HEK293 (cell line): Measurements from ENCODE around the gene ANGPTL2.
A peak's percentile ranks its signal among the peaks of the same experiment; 100 is the strongest.
"Not testable (repeated sequence)": the region's sequence is repeated elsewhere in the genome, so short reads cannot be mapped to it uniquely, and the experiment has no call there.

Source experiments
- CTCF ChIA-PET: fragments of 350-600 bp; formaldehyde crosslinking; extraction: SDS; loops from one replicate; lab custom pipeline; 2021; ENCODE audit warnings: antibody characterized with exemption; lab: Yijun Ruan, JAX
- POLR2A ChIA-PET: fragments of 300-600 bp; formaldehyde crosslinking; extraction: SDS; loops from one replicate; lab custom pipeline; 2020; ENCODE audit warnings: antibody characterized with exemption, inconsistent platforms; lab: Yijun Ruan, JAX
- H3K27ac ChIP-seq: fragments of 200-500 bp; sonication (Bioruptor generic); 2 replicates; pipeline ENCODE4 v1.5.1; 2014; ENCODE audit warnings: low read depth, low read length, control low read depth, inconsistent platforms; ENCODE audit errors: extremely low read depth
- H3K36me3 ChIP-seq, 2 experiments: fragments of 200-500 bp in 1 of 2; sonication (Bioruptor generic) in 1 of 2; 1 replicate in 1 of 2; 2 replicates in 1 of 2; pipeline ENCODE4 v1.5.1; 2014 to 2017; ENCODE audit warnings: inconsistent platforms in 2 of 2, low read length in 2 of 2; ENCODE audit not compliant: control insufficient read depth in 2 of 2, insufficient read depth in 1 of 2
- H3K4me1 ChIP-seq: fragments of 200-500 bp; sonication (Bioruptor generic); 2 replicates; pipeline ENCODE4 v1.5.1; 2014; ENCODE audit warnings: mild to moderate bottlenecking, low read length, inconsistent platforms; ENCODE audit not compliant: control insufficient read depth, insufficient read depth
- H3K4me3 ChIP-seq: 2 replicates; pipeline ENCODE4 v1.5.1; 2011; ENCODE audit warnings: low read depth, mild to moderate bottlenecking, control low read depth, low read length, moderate library complexity
- H3K9me3 ChIP-seq: fragments of 200-500 bp; sonication (Bioruptor generic); 2 replicates; pipeline ENCODE4 v1.5.1; 2014; ENCODE audit warnings: low read depth, low read length, inconsistent platforms; ENCODE audit not compliant: control insufficient read depth, insufficient read depth
- KLF7 ChIP-seq: fragments of 450-650 bp; formaldehyde crosslinking; IDR thresholded peaks from 2 replicates; pipeline ENCODE4 v1.5.1; 2016; ENCODE audit warnings: missing biosample characterization, missing genetic modification characterization, borderline replicate concordance
- REPIN1 ChIP-seq: fragments of 450-650 bp; formaldehyde crosslinking; IDR thresholded peaks from 2 replicates; pipeline ENCODE4 v1.5.1; 2017; ENCODE audit warnings: missing biosample characterization, missing genetic modification characterization, low read depth
- SALL2 ChIP-seq: fragments of 450-650 bp; formaldehyde crosslinking; IDR thresholded peaks from 2 replicates; pipeline ENCODE4 v1.5.0; 2017; ENCODE audit warnings: missing biosample characterization, mild to moderate bottlenecking, missing genetic modification characterization, borderline replicate concordance
- SP7 ChIP-seq: fragments of 450-650 bp; formaldehyde crosslinking; IDR thresholded peaks from 2 replicates; pipeline ENCODE4 v1.5.1; 2016; ENCODE audit warnings: missing biosample characterization, missing genetic modification characterization
- TCF7L2 ChIP-seq: IDR thresholded peaks from 2 replicates; pipeline ENCODE4 v1.6.1; 2011; ENCODE audit warnings: low read depth, mild to moderate bottlenecking, inconsistent platforms, low read length, moderate library complexity, borderline replicate concordance
- YY2 ChIP-seq: fragments of 450-650 bp; formaldehyde crosslinking; IDR thresholded peaks from 2 replicates; pipeline ENCODE4 v1.5.1; 2016; ENCODE audit warnings: missing biosample characterization, missing genetic modification characterization
- ZNF10 ChIP-seq: fragments of 450-650 bp; formaldehyde crosslinking; IDR thresholded peaks from 2 replicates; pipeline ENCODE4 v1.5.1; 2017; ENCODE audit warnings: missing biosample characterization, missing genetic modification characterization
- ZNF112 ChIP-seq: fragments of 450-650 bp; formaldehyde crosslinking; IDR thresholded peaks from 2 replicates; pipeline ENCODE4 v1.5.0; 2017; ENCODE audit warnings: missing biosample characterization, missing genetic modification characterization
- ZNF169 ChIP-seq: fragments of 450-650 bp; formaldehyde crosslinking; IDR thresholded peaks from 2 replicates; pipeline ENCODE4 v1.5.1; 2016; ENCODE audit warnings: missing biosample characterization, missing genetic modification characterization
- ZNF184 ChIP-seq: fragments of 450-650 bp; IDR thresholded peaks from 2 replicates; pipeline ENCODE4 v1.5.1; 2018; ENCODE audit warnings: missing biosample characterization, mild to moderate bottlenecking, missing genetic modification characterization
- ZNF211 ChIP-seq: fragments of 450-650 bp; formaldehyde crosslinking; IDR thresholded peaks from 2 replicates; pipeline ENCODE4 v1.5.1; 2016; ENCODE audit warnings: low read depth, missing biosample characterization, missing genetic modification characterization
- ZNF24 ChIP-seq: fragments of 450-650 bp; formaldehyde crosslinking; IDR thresholded peaks from 2 replicates; pipeline ENCODE4 v1.5.1; 2016; ENCODE audit warnings: missing biosample characterization, missing genetic modification characterization
- ZNF26 ChIP-seq: fragments of 450-650 bp; formaldehyde crosslinking; IDR thresholded peaks from 2 replicates; pipeline ENCODE4 v1.5.1; 2016; ENCODE audit warnings: missing biosample characterization, missing genetic modification characterization
- ZNF266 ChIP-seq: fragments of 450-650 bp; formaldehyde crosslinking; IDR thresholded peaks from 2 replicates; pipeline ENCODE4 v1.5.1; 2016; ENCODE audit warnings: missing biosample characterization, missing genetic modification characterization, low read depth
- ZNF423 ChIP-seq: fragments of 450-650 bp; formaldehyde crosslinking; IDR thresholded peaks from 2 replicates; pipeline ENCODE4 v1.5.1; 2016; ENCODE audit warnings: missing biosample characterization, missing genetic modification characterization
- ZNF488 ChIP-seq: fragments of 450-650 bp; formaldehyde crosslinking; IDR thresholded peaks from 2 replicates; pipeline ENCODE4 v1.5.1; 2016; ENCODE audit warnings: missing biosample characterization, missing genetic modification characterization
- ZNF501 ChIP-seq: fragments of 450-650 bp; formaldehyde crosslinking; IDR thresholded peaks from 2 replicates; pipeline ENCODE4 v1.5.1; 2016; ENCODE audit warnings: missing biosample characterization, missing genetic modification characterization
- ZNF514 ChIP-seq: fragments of 450-650 bp; formaldehyde crosslinking; IDR thresholded peaks from 2 replicates; pipeline ENCODE4 v1.5.1; 2016; ENCODE audit warnings: missing biosample characterization, missing genetic modification characterization
- ZNF518A ChIP-seq: fragments of 450-650 bp; formaldehyde crosslinking; conservative IDR thresholded peaks from 2 replicates; pipeline ENCODE4 v1.5.1; 2016; ENCODE audit warnings: low read depth, missing biosample characterization, missing genetic modification characterization
- ZNF521 ChIP-seq: fragments of 450-650 bp; formaldehyde crosslinking; IDR thresholded peaks from 2 replicates; pipeline ENCODE4 v1.5.1; 2017; ENCODE audit warnings: missing biosample characterization, mild to moderate bottlenecking, missing genetic modification characterization
- ZNF560 ChIP-seq: fragments of 450-650 bp; formaldehyde crosslinking; IDR thresholded peaks from 2 replicates; pipeline ENCODE4 v1.5.1; 2017; ENCODE audit warnings: missing biosample characterization, missing genetic modification characterization, borderline replicate concordance
- ZNF596 ChIP-seq: fragments of 450-650 bp; IDR thresholded peaks from 2 replicates; pipeline ENCODE4 v1.5.0; 2018; ENCODE audit warnings: missing biosample characterization, mild to moderate bottlenecking, missing genetic modification characterization, moderate library complexity
- ZNF623 ChIP-seq: fragments of 450-650 bp; formaldehyde crosslinking; IDR thresholded peaks from 2 replicates; pipeline ENCODE4 v1.5.1; 2016; ENCODE audit warnings: missing biosample characterization, missing genetic modification characterization
- ZNF626 ChIP-seq: fragments of 450-650 bp; sonication (Bioruptor Pico); formaldehyde crosslinking; IDR thresholded peaks from 2 replicates; pipeline ENCODE4 v1.5.1; 2018; ENCODE audit warnings: missing biosample characterization, missing genetic modification characterization, inconsistent platforms
- ZNF677 ChIP-seq: fragments of 450-650 bp; IDR thresholded peaks from 2 replicates; pipeline ENCODE4 v1.5.0; 2018; ENCODE audit warnings: missing biosample characterization, mild to moderate bottlenecking, missing genetic modification characterization, moderate library complexity
- ZNF76 ChIP-seq: fragments of 450-650 bp; formaldehyde crosslinking; IDR thresholded peaks from 2 replicates; pipeline ENCODE4; 2016; ENCODE audit warnings: low read depth, missing biosample characterization, missing genetic modification characterization, borderline replicate concordance
- TF ChIP-seq, protein P1 (sequence below): fragments of 450-650 bp; formaldehyde crosslinking; optimal IDR thresholded peaks from 2 replicates; pipeline ENCODE3; 2016; ENCODE audit warnings: missing biosample characterization, mild to moderate bottlenecking, missing genetic modification characterization

ANGPTL2 gene

DNA sequence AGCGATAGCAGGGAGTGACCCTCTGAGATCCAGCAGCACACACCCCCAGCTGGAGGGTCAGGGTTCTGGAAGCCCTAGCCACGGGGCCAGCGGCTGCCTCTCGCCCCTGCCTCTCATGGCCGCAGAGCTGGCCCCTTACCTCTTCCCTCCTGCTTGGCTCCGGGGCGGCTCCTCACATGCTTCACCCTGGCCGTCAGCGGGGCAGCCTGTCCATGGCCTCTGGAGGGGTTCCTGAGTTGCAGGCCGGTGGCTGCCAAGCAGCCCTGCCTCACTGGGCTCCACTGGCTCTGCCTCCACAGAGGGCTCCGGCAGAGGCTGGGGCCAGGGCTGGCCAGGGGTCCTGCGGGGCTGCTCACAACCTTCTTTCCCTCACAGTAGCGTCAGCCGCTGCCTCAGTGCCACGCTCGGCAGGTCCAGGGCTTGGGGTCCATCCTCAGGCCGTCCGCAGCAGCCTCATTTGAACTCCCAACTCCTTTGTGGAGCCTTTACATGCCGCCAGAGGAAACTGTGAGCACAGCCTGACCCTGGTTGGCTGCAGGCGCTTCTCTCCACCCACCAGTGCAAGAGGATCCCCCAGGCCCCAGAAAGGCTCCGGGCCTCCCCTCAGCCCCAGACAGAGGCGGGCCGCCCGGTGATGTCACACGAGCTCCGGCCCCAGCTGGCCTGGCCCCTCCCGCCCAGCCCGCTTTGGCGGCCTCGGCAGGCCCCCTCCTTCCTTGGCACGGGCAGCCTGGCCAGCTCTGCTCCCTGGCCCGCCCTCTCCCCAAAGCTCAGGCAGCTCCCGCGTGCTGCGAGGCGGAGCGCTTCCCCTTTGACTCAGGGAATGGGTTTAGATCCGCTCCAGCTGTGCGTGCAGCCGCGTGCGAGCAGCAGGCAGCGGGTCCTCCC is at the start of gene ANGPTL2 (continued):
- TF ChIP-seq ZNF596 (no peak), KLF7 (tag by site-specific recombination) (no peak), ZNF518A (tag by site-specific recombination) (no peak), ZNF560 (tag by site-specific recombination) (no peak), ZNF184 (tag by site-specific recombination) (no peak), ZNF626 (tag by site-specific recombination) (no peak), ZNF112 (tag by site-specific recombination) (no peak), ZNF488 (tag by site-specific recombination) (no peak), ZNF10 (tag by site-specific recombination) (no peak), ZNF26 (tag by site-specific recombination) (no peak), ZNF266 (tag by site-specific recombination) (no peak), ZNF76 (no peak), ZNF501 (tag by site-specific recombination) (no peak), REPIN1 (tag by site-specific recombination) (no peak), ZNF521 (tag by site-specific recombination) (no peak), ZNF423 (tag by site-specific recombination) (no peak), ZNF211 (tag by site-specific recombination) (no peak), ZNF169 (no peak), ZNF677 (tag by site-specific recombination) (no peak), ZNF514 (tag by site-specific recombination) (no peak), TCF7L2 (no peak), ZNF623 (no peak), SP7 (tag by site-specific recombination) (peak; percentile 92), ZNF24 (tag by site-specific recombination) (no peak), YY2 (tag by site-specific recombination) (no peak), SALL2 (tag by site-specific recombination) (no peak)
- TF ChIP-seq, protein P1, sequence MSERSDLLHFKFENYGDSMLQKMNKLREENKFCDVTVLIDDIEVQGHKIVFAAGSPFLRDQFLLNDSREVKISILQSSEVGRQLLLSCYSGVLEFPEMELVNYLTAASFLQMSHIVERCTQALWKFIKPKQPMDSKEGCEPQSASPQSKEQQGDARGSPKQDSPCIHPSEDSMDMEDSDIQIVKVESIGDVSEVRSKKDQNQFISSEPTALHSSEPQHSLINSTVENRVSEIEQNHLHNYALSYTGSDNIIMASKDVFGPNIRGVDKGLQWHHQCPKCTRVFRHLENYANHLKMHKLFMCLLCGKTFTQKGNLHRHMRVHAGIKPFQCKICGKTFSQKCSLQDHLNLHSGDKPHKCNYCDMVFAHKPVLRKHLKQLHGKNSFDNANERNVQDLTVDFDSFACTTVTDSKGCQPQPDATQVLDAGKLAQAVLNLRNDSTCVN (tag by site-specific recombination): peak; percentile 33

DNA sequence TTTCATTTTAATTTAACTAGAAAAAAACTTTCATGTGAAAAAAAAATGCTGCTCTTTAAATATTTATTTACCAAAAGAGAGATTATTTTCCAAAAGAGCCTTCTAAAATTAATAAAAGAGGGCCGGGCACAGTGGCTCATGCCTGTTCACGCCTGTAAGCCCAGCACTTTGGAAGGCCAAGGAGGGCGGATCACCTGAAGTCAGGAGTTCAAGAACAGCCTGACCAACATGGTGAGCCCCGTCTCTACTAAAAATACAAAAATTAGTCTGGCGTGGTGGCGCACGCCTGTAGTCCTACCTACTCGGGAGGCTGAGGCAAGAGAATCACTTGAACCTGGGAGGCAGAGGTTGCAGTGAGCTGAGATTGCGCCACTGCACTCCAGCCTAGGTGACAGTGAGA is 48.9 kb upstream of the ANGPTL2 start:
- H3K4me3 ChIP-seq, H3K4me1 ChIP-seq, H3K9me3 ChIP-seq, CTCF ChIA-PET, H3K36me3 ChIP-seq, POLR2A ChIA-PET, H3K27ac ChIP-seq: not testable (repeated sequence)
